AG09309 (cell line): ENCODE data around the gene BPIFB4.

Experiments used
- DNase-seq: peaks from one replicate; pipeline ENCODE4 v3.0.0-alpha.2; 2010; ENCODE audit warnings: low read depth
- H3K4me3 ChIP-seq: 2 replicates; pipeline ENCODE4 v1.5.1; 2011; ENCODE audit warnings: mild to moderate bottlenecking, low read depth, low read length, moderate library complexity; ENCODE audit not compliant: control insufficient read depth
- CTCF ChIP-seq: IDR thresholded peaks from 2 replicates; pipeline ENCODE4 v1.5.1; 2011; ENCODE audit warnings: mild to moderate bottlenecking, low read depth, low read length, inconsistent platforms; ENCODE audit not compliant: insufficient read depth, control insufficient read depth; ENCODE audit errors: missing control alignments

BPIFB4 gene

GRCh38 chr20:33133373-33133941 is 54.0 kb downstream of the BPIFB4 start:
- TF ChIP-seq CTCF, result no peak
- DNase-seq, result no peak

GRCh38 chr20:33137195-33137594 is 57.8 kb downstream of the BPIFB4 start:
- no peak for DNase-seq
- TF ChIP-seq CTCF, result no peak
- H3K4me3 ChIP-seq, result no peak overlapping the region

More at GRCh38 chr20:33133373-33133941, 54.0 kb downstream of the BPIFB4 start:
- no peak overlapping the region for H3K4me3 ChIP-seq

GRCh38 chr20:33139467-33139866 is 60.0 kb downstream of the BPIFB4 start:
- no peak for DNase-seq
- H3K4me3 ChIP-seq, result no peak overlapping the region
- no peak for TF ChIP-seq CTCF

- no peak overlapping the region for H3K4me3 ChIP-seq
- TF ChIP-seq CTCF, result no peak
- no peak for DNase-seq
Measured at GRCh38 chr20:33145521-33145920, 66.1 kb downstream of the BPIFB4 start.

GRCh38 chr20:33147299-33147698 is 67.9 kb downstream of the BPIFB4 start:
- no peak for DNase-seq
- H3K4me3 ChIP-seq, result no peak overlapping the region
- TF ChIP-seq CTCF, result no peak

GRCh38 chr20:33148040-33148439 is 68.6 kb downstream of the BPIFB4 start:
- TF ChIP-seq CTCF, result no peak
- no peak overlapping the region for H3K4me3 ChIP-seq
- no peak for DNase-seq

- DNase-seq, result no peak
- no peak overlapping the region for H3K4me3 ChIP-seq
- no peak for TF ChIP-seq CTCF
Measured at GRCh38 chr20:33154252-33154651, 74.8 kb downstream of the BPIFB4 start.
